HS-5 (cell line): ENCODE data around the gene ARHGAP26.
A peak's percentile ranks its signal among the peaks of the same experiment; 100 is the strongest.

ENCODE experiments used
- DNase-seq: peaks from one replicate; pipeline ENCODE4 v3.0.0-alpha.2; 2012; ENCODE audit warnings: low read depth

The ARHGAP26 gene

DNA sequence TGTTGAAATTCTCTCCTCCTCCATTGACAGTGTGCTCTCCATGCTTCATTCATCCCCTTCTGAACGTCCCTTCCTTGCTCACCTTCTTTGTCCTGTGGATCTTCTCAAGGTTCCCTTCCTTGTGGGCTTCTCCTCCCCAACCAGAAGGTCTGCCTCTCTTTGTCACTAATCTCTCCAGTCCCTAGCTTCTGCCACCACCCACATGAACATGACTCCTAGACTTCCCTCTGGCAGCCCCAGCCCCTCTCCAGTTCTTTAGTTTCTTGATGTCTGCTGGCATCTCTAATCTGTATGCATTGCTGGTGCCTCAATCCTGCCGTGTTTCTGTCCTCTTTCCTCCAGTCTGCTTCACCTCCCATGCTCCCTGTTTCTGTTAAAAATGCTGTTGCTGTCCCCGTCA is 79.3 kb downstream of the ARHGAP26 start:
- no peak for DNase-seq

DNA sequence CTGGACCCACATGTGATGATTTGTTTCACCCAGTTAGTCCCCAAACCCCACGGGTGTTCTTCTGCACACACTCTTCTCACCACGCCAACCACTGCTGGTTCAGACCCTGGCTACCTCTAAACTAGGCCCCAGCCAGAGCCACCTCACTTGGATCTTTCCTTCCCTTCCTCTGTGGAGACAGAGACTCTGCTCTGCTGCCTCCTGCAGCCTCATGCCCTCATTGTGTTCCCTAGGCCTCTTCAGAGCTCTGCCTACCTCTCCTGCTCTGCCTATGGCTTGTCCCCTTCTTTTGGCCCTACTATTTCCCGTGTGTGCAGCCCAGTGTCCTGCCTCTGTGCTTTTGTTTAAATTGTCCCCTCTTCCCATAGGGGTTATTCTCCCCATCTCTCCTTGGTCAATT is 79.7 kb downstream of the ARHGAP26 start:
- no peak for DNase-seq

DNA sequence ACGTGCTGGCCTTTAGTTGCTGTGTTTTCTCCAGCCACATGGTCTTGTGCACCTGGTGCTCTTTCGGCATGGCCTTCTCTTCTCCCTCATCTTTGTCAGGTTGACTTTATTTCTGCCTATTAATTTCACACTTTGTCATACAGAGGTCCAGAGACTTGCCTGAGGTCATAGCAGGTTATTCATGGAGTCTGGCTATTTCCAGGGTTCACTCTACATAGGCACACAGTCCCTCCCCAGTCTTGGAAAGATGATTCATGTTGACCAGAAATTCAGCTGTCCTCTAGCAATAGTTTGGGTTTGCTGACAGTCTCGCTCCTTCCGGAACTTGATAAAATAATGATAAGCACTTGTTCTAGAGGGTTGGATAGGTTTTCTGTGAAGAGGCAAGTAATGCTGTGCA is 81.6 kb downstream of the ARHGAP26 start:
- DNase-seq: no peak

DNA sequence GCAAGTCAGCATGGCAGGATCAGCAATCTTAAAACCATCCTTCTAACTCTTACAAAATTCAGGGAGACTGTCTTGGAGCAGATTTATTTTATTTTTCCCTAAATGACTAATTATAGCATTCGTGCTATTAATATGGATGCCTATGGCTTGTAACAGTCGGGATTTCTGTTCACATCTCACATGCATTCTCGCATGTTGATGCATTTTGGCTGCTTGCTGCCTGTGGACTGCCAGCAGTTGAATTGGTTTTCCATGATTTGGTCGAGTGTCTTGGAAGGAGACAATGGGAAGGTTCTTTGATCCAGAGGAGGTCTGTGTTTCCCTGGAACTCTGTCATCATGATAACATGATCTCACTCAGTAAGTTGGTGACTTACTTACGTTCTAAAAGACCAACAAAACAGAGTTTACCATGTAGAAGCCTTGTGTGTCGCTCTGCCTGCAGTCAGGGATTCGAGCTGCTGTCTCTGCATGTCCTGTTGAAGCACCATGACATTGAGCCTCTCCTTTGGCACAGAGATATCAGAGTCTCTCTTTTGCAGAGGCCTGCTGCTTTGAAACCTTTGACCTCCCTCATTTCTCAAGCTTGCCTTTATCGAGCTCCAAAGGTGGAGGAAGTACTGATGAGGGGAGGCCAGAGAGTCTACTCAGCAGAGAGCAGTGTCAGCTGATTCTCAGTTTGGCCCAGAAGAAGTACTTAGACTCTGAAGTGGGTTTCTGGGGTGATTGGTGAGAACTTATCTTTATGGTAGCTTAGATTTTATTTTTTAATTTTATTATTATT is 82.4 kb downstream of the ARHGAP26 start:
- DNase-seq: no peak

DNA sequence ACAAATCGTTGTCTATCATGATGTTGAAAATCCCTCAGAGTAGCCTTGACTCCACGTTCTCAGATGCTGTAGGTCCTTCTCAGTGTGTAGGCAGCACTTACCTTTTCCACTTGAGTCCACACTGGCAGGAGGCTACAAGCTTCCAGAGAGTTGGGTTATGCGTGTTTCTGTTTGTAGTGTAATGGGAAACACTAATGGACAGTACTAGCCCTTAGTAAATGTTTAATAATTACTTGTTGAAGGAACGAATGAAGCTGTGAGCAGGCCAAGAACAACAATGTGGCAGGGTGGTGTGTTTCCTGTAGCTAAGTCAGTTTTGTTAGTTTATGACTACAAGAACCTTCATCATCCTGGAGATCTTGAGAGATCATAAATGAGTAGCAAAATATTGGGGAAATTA is 83.5 kb downstream of the ARHGAP26 start:
- DNase-seq: no peak

DNA sequence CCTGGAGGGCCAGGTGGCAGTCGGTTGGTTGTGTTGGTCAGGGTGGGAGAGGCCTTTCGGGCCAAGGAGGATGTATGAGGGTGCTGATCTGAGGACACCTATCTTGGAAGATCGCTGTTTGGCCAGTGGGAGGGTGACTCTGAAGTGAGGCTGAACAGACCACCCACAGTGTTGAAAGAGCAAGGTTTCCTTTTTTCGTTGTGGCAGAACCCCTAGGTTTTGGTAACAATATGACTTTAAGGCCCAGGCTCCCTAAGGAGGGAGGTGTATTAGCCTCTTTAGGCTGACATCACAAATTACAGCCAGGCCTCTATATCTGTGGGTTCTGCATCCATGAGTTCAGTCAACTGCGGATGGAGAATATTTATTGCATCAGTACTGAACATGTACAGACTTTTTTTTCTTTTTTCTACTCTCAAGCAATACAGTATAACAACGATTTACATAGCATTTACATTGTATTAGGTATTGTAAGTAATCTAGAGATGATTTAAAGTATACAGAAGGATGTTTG is 86.1 kb downstream of the ARHGAP26 start:
- no peak for DNase-seq

DNA sequence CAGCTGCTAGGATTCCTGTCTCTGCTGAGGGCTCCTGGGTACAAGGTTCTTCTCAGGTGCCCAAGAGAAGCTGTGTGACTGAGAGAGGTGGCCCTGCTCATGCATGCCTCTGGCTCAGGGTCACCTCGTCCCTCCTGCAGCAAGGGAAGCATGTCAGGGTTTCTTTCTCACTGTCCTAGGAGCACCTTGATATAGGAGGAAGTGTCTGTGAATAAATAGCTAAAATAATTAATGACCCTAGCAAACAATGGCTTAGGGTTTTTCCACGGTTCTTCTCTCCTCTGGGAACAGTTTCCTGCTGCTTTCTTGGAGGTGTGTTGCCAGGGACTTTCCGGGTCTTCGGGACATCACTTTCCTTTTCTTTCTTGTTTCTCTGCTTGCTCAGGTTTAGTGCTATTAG is 87.2 kb downstream of the ARHGAP26 start:
- DNase-seq: no peak

DNA sequence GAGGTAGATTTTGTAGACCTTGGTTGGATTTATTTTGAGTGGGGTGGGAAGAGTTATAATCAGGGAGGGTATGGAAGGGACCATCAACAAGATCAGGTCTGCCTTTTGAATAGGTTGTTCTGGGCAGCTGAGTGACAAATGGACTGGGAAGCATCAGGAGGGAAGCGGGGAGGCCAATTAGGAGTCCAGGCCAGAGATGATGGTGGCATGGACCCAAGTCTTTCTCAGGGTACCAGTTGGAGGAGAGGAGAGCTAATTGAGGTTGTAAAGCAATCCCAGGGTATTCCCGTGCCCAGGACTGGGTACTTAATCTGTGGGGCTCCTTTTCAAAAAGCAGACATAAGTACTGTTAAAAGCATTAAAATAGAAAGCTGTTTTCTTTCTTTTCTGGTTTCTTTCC is 88.9 kb downstream of the ARHGAP26 start:
- no peak for DNase-seq

DNA sequence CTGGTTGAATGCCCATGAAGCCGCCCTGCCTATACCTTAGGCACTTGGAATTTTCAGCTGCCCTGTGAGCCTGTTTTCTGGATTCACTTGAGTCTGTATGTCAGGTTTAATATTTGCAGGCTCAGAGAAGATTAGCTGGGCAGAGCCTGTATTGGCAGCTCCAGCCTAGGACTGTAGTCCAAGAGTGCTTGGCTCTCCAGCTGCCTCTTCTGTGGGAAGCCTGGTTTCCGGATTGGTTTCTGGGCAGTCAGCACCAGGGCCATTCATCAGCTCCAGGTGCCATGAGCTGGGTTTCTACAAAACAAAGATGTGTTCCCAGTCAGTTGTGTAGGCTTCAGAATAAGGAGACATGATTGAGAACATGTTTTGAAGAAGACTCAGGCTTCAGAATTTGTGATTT is 90.1 kb downstream of the ARHGAP26 start:
- no peak for DNase-seq

DNA sequence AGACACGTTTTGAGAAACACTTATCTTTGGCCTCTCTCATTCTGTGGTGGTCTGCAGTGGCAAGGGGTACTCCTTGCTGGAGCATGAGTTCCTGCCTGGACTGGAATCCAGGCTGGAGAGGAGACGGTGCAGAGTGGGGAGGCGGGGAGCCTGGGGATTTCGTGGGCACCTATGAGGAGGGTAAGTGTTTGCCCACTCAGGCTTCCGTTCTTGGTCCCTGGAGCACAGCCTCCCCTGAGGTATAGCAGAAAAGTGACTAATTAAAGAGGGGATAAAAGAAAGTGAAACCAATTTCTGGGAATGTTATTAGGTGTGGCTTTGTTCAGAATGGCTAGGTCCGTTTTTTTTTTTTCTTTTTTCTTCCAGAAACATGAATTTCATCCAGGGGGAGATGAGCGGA is 90.8 kb downstream of the ARHGAP26 start:
- DNase-seq: no peak

DNA sequence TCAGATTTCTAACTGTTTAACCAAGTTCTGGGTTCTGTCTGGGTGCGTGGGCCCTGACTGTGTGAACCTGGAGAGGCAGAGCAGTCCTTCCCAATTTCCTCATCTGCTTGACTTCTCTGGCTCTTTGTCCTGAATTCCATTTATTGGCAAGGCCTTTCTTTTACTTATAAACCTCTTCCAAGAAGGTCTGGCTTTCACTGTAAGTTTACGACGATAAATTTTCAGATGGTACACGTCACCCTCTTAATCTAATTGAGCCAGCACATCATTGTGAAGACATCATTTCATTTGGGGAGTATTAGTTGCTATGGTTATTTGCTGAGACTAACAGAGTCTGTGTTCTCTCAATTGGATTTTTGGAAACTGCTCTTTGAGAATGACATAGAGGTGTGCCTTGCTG is 92.4 kb downstream of the ARHGAP26 start:
- DNase-seq: no peak

DNA sequence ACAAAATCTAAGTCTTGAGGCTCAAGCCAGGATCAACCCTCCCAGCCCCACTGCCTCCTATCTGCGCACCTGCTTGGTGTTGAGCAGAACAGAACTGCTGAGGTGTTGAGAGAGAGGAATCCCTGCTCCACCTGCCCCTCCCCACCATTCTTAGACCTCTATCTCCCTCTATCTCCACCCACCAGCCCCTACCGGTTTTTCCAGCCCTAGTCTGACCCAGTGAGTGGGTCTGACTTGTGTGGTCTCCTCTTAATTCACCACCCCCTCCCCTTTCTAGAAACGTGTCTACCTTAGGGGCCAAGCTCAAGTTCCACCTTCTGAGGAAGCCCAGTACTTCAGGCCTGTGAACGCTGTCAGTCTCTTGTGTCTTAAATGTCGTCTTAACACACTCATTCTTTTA is 93.7 kb downstream of the ARHGAP26 start:
- DNase-seq: no peak

DNA sequence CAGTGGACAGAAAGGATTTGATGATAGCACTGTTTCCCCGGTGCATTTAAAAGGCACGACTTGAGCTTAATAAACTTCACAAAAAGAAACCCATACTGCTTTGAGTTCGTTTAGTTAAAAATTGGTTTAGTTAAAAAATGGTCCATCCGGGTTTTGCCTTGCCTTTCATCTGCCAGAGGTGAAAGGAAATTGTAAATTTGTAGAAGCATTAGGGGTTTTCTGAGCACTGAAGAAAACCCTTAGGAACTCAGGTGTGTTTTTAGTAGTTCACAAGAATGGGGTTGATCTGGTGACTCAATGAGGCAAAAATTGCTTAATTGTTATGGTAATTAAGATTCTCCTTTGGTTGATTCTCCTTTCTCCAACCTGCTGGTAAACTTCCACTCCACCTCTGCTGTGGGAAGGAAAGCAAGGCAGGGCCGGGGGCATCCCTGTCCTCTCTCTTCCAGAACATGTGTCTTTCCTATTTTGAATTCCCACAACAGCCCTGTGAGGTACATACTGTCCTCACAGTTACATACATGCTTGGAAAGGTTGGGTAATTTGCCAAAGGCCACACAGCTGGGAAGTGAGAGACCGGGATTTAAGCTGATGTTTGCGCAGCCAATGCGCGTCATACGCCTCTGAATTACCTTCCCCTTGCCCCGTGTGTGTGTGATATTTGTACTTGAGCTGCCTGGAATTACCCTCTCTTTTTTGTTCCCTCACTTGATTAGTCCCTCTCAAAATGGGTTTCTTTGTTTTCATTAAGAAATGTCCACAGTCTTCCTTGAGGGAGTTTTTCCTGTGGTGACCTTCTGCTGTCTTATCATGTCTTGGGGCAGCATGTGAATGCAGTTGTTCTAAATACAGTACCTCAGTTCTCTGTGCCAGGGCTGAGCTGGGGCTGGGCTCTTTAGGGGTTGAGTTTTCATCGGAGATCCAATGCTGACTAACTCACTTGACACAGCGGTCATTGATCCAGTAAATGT is 94.4 kb downstream of the ARHGAP26 start:
- DNase-seq: no peak

DNA sequence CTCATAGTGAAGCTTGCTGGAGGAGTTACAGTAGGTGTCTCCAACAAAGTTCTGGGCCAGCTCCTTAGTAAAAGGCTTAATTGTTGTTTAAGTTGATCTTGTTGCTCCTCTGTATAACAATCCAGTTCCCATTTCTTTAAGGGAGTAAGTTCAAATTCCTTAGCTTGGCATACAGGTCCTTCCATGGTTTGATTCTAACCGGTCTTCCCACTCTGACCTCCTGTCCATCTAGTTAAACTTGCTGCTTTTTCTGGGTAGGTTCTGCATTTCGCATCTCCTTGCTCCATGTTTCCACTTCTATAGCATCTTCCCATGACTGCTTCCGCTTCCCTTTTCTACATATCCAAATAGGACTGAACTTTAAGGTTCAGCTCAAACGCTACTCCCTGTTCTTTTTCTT is 95.5 kb downstream of the ARHGAP26 start:
- no peak for DNase-seq

DNA sequence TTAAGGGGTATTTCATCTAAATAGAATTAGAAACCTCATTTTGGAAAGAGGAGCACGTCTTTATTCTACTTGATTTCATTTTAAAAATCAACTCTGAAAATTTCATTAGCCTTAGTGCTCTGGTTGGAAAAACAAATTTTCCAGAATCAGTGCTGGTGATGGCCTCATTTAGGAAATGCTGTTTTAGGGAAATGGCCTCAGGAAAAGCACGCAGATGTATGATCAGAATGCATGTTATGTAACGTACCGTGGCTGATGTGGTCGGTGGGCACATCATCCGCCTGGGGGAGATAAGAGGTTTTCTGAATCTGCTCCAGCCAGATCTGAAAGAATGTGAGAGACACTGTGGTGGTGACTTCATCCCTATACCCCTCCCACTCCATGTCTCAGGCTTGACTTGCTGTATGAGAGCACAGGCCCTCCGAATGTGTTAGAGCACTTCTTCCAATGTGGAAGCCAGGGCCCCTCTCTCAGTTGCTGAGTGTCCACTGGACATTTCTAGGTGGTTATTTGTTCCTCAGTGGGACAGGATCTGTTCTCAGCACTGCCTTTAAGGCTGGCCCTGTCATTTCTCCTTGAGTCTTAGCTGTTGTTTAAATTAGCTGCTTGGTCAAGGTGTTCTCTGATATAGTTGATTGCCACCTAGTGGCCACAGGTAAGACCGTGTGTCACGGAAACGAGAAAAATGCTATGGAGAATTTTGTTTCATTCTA is 96.5 kb downstream of the ARHGAP26 start:
- peak; percentile 49 for DNase-seq

DNA sequence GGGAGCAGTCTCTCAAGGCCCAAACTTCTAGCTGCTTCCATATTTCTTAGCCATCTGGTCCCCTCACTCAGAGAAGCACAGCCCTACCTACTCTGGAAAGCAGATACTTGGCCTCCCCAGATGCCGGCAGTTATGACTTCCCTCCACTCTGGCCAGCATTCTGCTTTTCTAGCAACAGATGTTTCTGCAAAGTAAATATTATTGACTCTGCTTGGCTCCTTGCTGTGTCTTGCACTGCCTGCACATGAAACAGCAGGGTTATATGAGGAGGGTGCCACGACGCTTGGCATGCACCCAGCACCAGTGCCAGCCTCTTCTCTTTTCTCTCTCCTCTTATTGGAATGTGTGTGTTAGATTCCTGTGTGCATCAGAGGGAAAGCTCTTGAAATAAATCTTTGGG is 99.7 kb downstream of the ARHGAP26 start:
- no peak for DNase-seq

DNA sequence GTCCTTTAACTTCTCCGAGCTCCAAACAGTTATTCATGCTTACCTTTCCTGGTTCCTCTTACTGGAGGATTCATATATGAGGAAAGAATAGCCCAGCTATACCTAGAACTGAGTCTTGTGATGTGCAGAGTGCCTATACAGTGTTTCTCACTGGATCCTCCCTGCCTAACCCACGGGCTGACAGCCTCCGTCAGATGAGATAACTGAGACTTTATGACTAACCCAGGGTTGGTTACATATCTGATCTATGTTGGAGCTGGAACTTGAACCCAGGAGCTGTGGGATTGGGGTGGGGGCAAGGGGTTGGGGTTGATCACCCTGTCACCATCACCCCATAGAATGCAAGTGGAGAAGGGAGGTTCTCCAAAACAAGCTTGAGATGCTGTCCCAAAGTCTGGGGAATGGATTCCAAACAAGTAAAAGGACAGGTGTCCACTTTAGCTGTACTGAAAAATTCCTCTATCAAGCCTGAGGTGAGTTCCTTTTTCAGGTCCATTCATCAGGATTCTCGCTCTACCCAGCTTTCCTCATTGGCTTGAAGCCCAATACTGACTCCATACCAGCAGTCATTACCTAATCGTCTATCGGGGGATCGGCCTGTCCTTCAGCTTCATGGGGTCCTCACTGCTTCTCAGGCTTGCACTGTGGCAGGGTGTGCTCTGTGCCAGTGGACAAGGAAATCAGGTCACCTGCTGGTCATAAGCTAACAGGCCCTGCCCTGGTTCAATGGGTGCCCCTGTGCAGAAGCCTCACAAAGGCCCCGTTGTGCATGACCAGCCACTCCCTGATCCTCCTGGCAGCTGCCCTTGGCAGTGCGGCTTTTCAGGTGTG is 100.6 kb downstream of the ARHGAP26 start:
- DNase-seq: no peak

DNA sequence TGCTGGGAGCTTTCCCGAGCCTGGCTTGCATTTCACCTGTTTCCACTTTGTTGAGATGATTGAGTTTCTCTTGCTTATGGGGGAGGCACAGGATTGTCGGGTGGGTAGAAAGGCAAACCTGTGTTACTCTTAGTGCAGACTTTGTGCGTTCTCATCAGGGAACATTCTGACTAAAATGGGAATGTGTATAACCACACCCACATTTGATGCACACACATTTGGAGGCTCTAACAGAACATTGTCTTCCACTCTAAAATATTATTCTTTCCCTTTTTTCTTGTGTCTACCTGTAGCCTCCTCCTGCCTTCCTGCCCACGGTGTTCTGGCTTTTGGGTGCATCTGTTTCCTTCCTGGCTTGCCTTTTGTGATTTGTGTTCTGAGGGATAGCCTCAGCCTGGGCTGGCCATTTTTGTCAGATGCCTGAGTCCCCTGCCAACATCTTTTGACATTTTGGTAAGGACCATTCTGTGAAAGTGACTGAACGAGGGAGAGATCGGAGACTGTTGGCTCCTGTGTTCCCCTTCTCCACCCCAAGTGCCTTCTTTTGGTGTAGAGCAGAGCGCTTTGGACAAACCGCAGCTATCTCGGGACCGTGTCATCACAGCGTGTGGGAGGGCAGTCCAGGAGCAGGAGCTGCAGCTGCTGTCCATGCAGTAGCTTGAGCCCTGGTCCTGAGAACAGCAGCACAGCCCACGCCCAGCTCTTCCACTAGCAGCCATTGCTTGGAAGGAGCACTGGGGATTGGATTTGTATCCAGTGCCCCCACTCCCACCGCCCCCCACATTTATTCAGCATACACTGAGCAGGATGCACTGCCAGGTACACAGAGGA is 101.4 kb downstream of the ARHGAP26 start:
- no peak for DNase-seq

DNA sequence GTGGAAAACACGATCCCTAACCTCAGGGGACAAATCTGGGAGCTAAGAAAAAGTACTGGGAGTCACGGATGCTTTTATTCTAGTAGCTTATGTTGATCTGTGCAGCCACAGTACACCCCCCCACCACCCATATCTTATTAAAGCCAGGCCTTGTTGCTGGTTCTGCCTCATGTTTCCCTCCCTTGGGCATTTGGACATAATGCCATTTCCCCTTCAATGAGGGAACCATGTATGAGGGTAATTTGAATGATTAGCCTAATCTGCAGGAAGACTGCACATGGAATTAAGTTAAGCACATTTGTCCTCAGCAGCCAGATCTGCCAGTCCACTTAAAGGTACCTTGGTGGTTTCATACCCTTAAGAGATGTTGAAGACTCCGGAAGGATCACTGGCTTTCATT is 102.0 kb downstream of the ARHGAP26 start:
- DNase-seq: no peak

DNA sequence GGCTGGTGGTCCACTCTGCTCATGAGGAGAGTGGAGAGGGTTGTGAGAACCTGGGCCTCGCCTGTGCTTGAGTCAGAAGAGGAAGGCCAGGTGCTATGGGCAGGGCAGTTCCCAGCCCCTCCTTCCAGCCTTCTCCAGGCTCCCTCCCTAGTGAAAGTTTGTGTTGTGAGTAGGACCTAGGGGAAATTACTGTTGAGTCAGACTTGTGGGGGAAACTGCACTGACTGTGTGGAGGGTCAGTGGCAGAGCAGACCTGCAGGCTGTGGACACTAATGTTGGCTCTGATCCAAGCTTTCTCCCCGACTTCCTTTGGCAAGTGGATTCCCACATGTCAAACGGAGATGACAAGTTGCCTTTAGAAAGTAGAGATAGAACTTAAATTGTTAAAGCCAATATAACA is 102.6 kb downstream of the ARHGAP26 start:
- DNase-seq: no peak

DNA sequence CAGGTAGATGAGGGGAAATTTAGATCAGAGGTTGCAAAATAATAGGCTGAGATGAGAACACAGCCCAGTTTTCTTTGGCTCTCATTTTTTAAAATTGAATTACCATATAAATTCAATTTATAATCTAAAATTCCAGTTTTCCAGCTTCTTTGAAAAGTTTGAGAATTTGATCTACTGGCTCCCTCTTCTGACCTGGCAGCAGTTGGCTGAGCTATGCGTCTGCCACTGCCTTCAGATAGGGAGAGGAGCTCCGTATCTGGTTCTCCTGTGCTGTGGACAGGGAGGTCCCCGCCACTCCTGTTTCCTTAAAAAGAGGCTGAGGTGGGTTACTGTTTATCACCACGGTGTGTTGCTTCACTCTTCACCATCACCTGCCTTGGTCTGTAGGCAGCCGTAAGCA is 103.7 kb downstream of the ARHGAP26 start:
- DNase-seq: no peak
